IMR-90 (cell line): ENCODE measurements around the gene CFHR2. TPM values are rescaled to one million over a fixed set of nuclear protein-coding genes. Genes with fewer than 3 reads are reported as not detected.

ENCODE experiments used
- ATAC-seq: fragments of 200-7000 bp; cut with Tn5 transposase; 2 replicates; pipeline ENCODE4 v1.9.1; 2020; ENCODE audit warnings: low read depth, mild to moderate bottlenecking, moderate library complexity
- BruUV-seq: library from RNA; stranded (reverse); fragments of 400-500 nt; replicated peaks from 2 replicates; lab custom pipeline; 2021; lab: Mats Ljungman, UMichigan
- CTCF ChIA-PET: fragments of 300-600 bp; formaldehyde crosslinking; extraction: SDS; loops from one replicate; lab custom pipeline; 2021; ENCODE audit warnings: antibody characterized with exemption; lab: Yijun Ruan, JAX
- POLR2A ChIA-PET: fragments of 300-600 bp; sonication (Branson Sonifier 250); formaldehyde crosslinking; loops from one replicate; lab custom pipeline; 2022; ENCODE audit warnings: antibody characterized with exemption; ENCODE audit not compliant: unreplicated experiment; lab: Charles Lee
- DNase-seq: peaks from one replicate; pipeline ENCODE4 v3.0.0; 2013
- H2AFZ ChIP-seq: replicated peaks from 2 replicates; pipeline ENCODE3; 2013; ENCODE audit warnings: low read length, mild to moderate bottlenecking; ENCODE audit not compliant: poor library complexity
- H2AK5ac ChIP-seq: 2 replicates; pipeline ENCODE4 v1.6.1; 2013; ENCODE audit warnings: low read depth, low read length, inconsistent platforms
- H2AK9ac ChIP-seq: replicated peaks from 2 replicates; pipeline ENCODE3; 2013; ENCODE audit warnings: mild to moderate bottlenecking, low read depth, low read length, moderate library complexity; ENCODE audit not compliant: poor library complexity
- H2BK120ac ChIP-seq: 2 replicates; pipeline ENCODE4 v1.6.1; 2013; ENCODE audit warnings: low read depth, low read length, inconsistent platforms
- H2BK15ac ChIP-seq: 3 replicates; pipeline ENCODE4 v1.6.1; 2013; ENCODE audit warnings: low read depth, low read length, inconsistent platforms
- H2BK20ac ChIP-seq: 2 replicates; pipeline ENCODE4 v1.6.1; 2013; ENCODE audit warnings: low read depth, mild to moderate bottlenecking, inconsistent platforms, low read length, moderate library complexity
- H2BK5ac ChIP-seq: 2 replicates; pipeline ENCODE4 v1.6.1; 2013; ENCODE audit warnings: mild to moderate bottlenecking, low read depth, low read length, inconsistent platforms; ENCODE audit not compliant: poor library complexity, severe bottlenecking
- H3K14ac ChIP-seq: replicated peaks from 2 replicates; pipeline ENCODE4 v1.6.1; 2013; ENCODE audit warnings: low read depth, low read length, inconsistent platforms
- H3K18ac ChIP-seq: 2 replicates; pipeline ENCODE4 v1.6.1; 2013; ENCODE audit warnings: low read depth, low read length, control low read depth
- H3K23ac ChIP-seq: 2 replicates; pipeline ENCODE4 v1.6.1; 2013; ENCODE audit warnings: low read depth, low read length, inconsistent platforms
- H3K27ac ChIP-seq: 2 replicates; pipeline ENCODE4 v1.5.1; 2013; ENCODE audit warnings: mild to moderate bottlenecking, control low read depth, low read length; ENCODE audit not compliant: insufficient read depth
- H3K27me3 ChIP-seq: 2 replicates; pipeline ENCODE4 v1.6.1; 2013; ENCODE audit warnings: low read length; ENCODE audit not compliant: control insufficient read depth, insufficient read depth
- H3K36me3 ChIP-seq: 2 replicates; pipeline ENCODE4 v1.6.1; 2013; ENCODE audit warnings: low read length, mixed read lengths; ENCODE audit not compliant: control insufficient read depth, insufficient read depth
- H3K4ac ChIP-seq: 2 replicates; pipeline ENCODE4 v1.6.1; 2013; ENCODE audit warnings: low read depth, low read length, inconsistent platforms
- H3K4me1 ChIP-seq: 2 replicates; pipeline ENCODE4 v1.6.1; 2013; ENCODE audit warnings: low read length, mixed read lengths; ENCODE audit not compliant: control insufficient read depth, insufficient read depth
- H3K4me2 ChIP-seq: 2 replicates; pipeline ENCODE4 v1.6.1; 2013; ENCODE audit warnings: low read depth, mild to moderate bottlenecking, control low read depth, low read length, moderate library complexity
- H3K4me3 ChIP-seq: 2 replicates; pipeline ENCODE4 v1.5.1; 2013; ENCODE audit warnings: low read depth, mild to moderate bottlenecking, control low read depth, low read length, moderate library complexity; ENCODE audit not compliant: insufficient read depth
- H3K56ac ChIP-seq: 2 replicates; pipeline ENCODE4 v1.6.1; 2013; ENCODE audit warnings: low read length, inconsistent platforms; ENCODE audit not compliant: insufficient read depth; ENCODE audit errors: extremely low read depth
- H3K79me1 ChIP-seq, 2 experiments: 2 replicates each; pipeline ENCODE4 v1.6.1; 2013; ENCODE audit warnings: low read length in 2 of 2, inconsistent platforms in 1 of 2, low read depth in 1 of 2
- H3K9ac ChIP-seq: 2 replicates; pipeline ENCODE4 v1.6.1; 2013; ENCODE audit warnings: low read depth, low read length, control low read depth
- H3K9me1 ChIP-seq: 2 replicates; pipeline ENCODE4 v1.6.1; 2013; ENCODE audit warnings: low read length, inconsistent platforms; ENCODE audit not compliant: insufficient read depth
- H3K9me3 ChIP-seq: 2 replicates; pipeline ENCODE4 v1.6.1; 2013; ENCODE audit warnings: low read length; ENCODE audit not compliant: control insufficient read depth, insufficient read depth
- H4K20me1 ChIP-seq: 2 replicates; pipeline ENCODE4 v1.6.1; 2013; ENCODE audit warnings: low read length, inconsistent platforms; ENCODE audit not compliant: insufficient read depth
- H4K5ac ChIP-seq: 2 replicates; pipeline ENCODE4 v1.6.1; 2013; ENCODE audit warnings: mild to moderate bottlenecking, low read depth, low read length, control low read depth
- H4K8ac ChIP-seq, 2 experiments: 2 replicates each; pipeline ENCODE4 v1.6.1; 2013; ENCODE audit warnings: low read depth in 2 of 2, low read length in 2 of 2, control low read depth in 1 of 2, inconsistent platforms in 1 of 2
- H4K91ac ChIP-seq: 2 replicates; pipeline ENCODE4 v1.6.1; 2013; ENCODE audit warnings: low read depth, low read length, inconsistent platforms; ENCODE audit not compliant: insufficient read depth
- CTCF ChIP-seq: conservative IDR thresholded peaks from 2 replicates; pipeline ENCODE4 v1.5.1; 2012; ENCODE audit warnings: mild to moderate bottlenecking, low read depth, low read length, improper control_type of control experiment
- WGBS, 2 experiments: methylation state at CpG; one replicate each; pipeline versions ENCODE4 v1.1.5 to v1.1.7; 2013; ENCODE audit warnings: missing lambda C conversion rate in 2 of 2; ENCODE audit not compliant: insufficient read length in 1 of 2; ENCODE audit errors: extremely low coverage in 2 of 2; 5-methylcytosine and 5-hydroxymethylcytosine counted together
- dilution Hi-C: fragments of 300-500 bp; cut with HindIII; formaldehyde crosslinking; loops from one replicate; pipeline ENCODE4 v1.14.3; 2018; ENCODE audit warnings: low sequenced_read_pairs; ENCODE audit not compliant: unreplicated experiment
- in situ Hi-C: fragments of 300-500 bp; cut with MboI; formaldehyde crosslinking; loops from 3 replicates; pipeline ENCODE4 v1.14.3; 2019; ENCODE audit warnings: low sequenced_read_pairs, inconsistent platforms, mixed read lengths
- intact Hi-C: fragments of 100-400 bp; cut with micrococcal nuclease; formaldehyde crosslinking; loops from 2 replicates; pipeline ENCODE4 v1.10.0; 2022
- polyA plus RNA-seq, 3 experiments: library from polyadenylated mRNA; depleted of rRNA; stranded (reverse); fragments of >200 nt; gene quantifications; 2 replicates each; pipeline ENCODE4 v1.2.3, GENCODE V29; 2012; ENCODE audit warnings: low replicate concordance in 1 of 3
- total RNA-seq: library from RNA; depleted of rRNA; stranded (reverse); fragments of >200 nt; gene quantifications from 2 replicates; pipeline ENCODE4 v1.2.3, GENCODE V29; 2012

Gene CFHR2
- total and polyA plus RNA-seq, 2 of the 4 experiments (the other 2 are of a cell fraction), result not detected

- no peaks in the 10 kb centered on the region for H3K4me1 ChIP-seq
- dilution Hi-C loops, result no loop called here
- no peak overlapping the region for H3K4me2 ChIP-seq
- no peak overlapping the region for H4K91ac ChIP-seq
- H4K5ac ChIP-seq, result no peak overlapping the region
- H4K20me1 ChIP-seq, result no peaks in the 10 kb centered on the region
- H3K27ac ChIP-seq, result no peak overlapping the region
- H3K14ac ChIP-seq, result no peak overlapping the region
- BruUV-seq, result no TSS peak
- in situ Hi-C loops, result no loop called here
- H3K9ac ChIP-seq, result no peak overlapping the region
- ATAC-seq (no peak), DNase-seq (no peak)
- H3K18ac ChIP-seq, result no peak overlapping the region
- intact Hi-C loops, result no loop called here
- no peak overlapping the region for H2BK120ac ChIP-seq
- no peak overlapping the region for H2BK5ac ChIP-seq
- no peak overlapping the region for H4K8ac ChIP-seq
- POLR2A ChIA-PET, result no interaction called here
- H3K23ac ChIP-seq, result no peak overlapping the region
- WGBS, 2 experiments, result 33% methylated on average over 1 of the region's 4 CpGs; no CpG with 5 or more reads in 1 of the 2 experiments
- no peaks in the 10 kb centered on the region for H3K9me1 ChIP-seq
- H3K27me3 ChIP-seq, result no peaks in the 10 kb centered on the region
- H3K79me1 ChIP-seq, result no peaks in the 10 kb centered on the region
- CTCF ChIA-PET, result no interaction called here
- H2AFZ ChIP-seq, result no peak overlapping the region
- H3K36me3 ChIP-seq, result no peaks in the 10 kb centered on the region
- H2AK9ac ChIP-seq, result no peak overlapping the region
- no peak overlapping the region for H2AK5ac ChIP-seq
- no peak overlapping the region for H2BK20ac ChIP-seq
- H3K56ac ChIP-seq, result no peak overlapping the region
- H3K9me3 ChIP-seq, result no peaks in the 10 kb centered on the region
- no peak overlapping the region for H3K4me3 ChIP-seq
- no peak for TF ChIP-seq CTCF
- no peak overlapping the region for H2BK15ac ChIP-seq
- H3K4ac ChIP-seq, result no peak overlapping the region
Measured at GRCh38 chr1:196976278-196976677, 32.7 kb downstream of the CFHR2 start.
